NCI-H128 (cell line): Measurements from ENCODE around the gene PLPPR1.
A peak's percentile ranks its signal among the peaks of the same experiment; 100 is the strongest.
"Not testable (repeated sequence)": the region's sequence is repeated elsewhere in the genome, so short reads cannot be mapped to it uniquely, and the experiment has no call there.

Source experiments
- DNase-seq: peaks from one replicate; lab custom pipeline; 2025; ENCODE audit not compliant: unreplicated experiment; lab: John Stamatoyannopoulos, UW

PLPPR1 gene

GRCh38 chr9:101119206-101119819, 90.8 kb downstream of the PLPPR1 start:
- DNase-seq: peak; percentile 19

DNA sequence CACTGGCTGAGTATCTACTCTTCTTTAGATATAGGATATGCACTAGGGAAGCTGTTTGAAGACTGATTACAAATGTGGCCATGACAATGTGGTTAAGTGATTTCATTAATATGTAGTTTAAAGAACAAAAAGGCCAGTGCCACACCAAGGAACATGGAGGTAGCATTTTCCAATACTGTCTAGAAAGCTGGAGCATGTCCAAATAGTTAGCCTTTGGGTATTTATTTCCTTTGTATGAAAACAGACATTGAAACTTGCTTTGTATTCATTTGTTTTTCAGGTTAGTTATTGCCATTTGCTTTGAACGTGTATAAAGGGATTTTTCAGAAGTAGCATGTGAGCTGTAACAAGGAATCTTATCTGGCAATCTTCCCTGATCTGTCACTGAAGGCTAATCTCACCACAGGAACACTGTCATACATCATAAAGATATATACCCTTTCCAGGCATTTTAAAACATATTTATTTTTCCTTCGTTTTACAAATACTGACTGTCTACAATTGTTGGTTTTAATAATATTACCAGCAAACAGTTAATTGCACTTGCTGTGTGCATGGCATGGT, 93.4 kb downstream of the PLPPR1 start:
- no peak for DNase-seq

- no peak for DNase-seq
Measured at GRCh38 chr9:101126556-101126955, 98.0 kb downstream of the PLPPR1 start.

DNA sequence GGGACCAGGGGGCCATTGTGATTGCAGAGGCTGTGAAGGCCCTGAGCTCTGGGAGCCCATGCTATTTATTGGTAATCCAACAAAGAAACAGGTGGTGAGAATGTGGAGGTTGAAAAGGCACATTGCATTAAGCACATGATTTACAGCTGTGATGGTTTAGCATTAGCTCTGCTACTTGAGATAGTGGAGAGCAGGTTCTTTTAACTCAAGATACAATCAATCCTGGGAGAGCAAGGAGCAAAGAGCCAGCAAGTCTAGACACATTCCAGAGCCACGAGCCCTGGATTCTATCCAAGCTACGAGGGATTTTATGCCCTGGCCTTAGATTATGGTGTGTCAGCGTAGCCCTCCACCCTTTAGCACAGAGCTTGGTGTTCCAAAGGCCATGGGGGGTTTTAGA, 98.8 kb downstream of the PLPPR1 start:
- not testable (repeated sequence) for DNase-seq

DNA sequence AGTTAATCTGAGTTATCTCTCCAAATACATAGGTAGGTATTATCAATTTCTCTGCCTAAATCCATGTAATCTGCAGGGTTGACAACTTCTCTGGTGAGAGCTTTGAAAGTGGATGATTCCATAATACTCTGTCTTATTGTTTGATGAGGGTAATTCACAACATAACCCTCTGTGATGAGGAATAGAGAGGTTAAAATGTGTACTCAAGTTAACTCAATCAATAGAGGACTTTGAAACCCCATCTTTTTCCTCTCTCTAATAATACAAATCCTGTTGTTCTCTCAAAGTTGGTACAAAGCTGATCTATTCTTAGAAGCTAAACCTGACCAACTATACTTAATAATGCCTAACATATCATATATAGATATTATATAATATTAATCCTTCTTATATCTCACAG, 100.1 kb downstream of the PLPPR1 start:
- no peak for DNase-seq

DNA sequence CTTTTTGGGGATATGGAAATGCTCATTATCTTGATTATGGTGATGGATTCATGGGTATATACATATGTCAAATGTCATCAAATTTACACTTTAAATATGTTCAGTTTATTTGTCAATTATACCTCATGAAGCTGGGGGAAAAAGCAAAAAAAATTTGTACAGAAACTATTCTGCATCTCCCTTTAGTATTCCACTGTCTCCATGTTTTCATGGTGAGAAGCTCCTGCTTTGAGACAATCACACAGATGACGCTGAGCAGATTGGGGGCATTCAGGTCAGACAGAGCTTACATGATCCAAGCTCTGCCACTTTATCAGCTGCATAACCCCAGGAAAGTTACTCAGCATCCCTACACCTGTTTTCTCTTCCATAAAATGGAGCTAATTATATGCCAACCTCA, 101.5 kb downstream of the PLPPR1 start:
- no peak for DNase-seq

DNA sequence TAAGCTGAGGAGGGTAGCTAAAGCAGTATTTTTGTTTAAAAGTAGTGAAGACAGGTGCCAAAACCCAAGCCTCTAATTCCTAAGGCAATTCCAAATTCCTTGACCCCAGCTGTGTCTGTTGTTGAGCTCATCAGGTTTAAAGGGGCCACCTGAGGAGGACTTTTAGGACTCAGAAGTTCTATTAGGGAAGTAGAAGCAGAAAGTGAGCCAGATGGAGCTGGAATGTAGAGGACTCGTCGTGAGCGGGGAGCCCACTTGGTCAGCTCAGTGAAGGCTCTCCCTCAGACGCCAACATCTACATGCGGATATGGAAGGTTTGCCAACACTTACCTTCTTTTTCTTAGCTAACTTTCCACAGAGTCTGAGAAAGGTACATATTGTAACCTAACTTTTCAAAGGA, 102.8 kb downstream of the PLPPR1 start:
- DNase-seq: no peak

- no peak for DNase-seq
Measured at GRCh38 chr9:101132801-101133200, 104.3 kb downstream of the PLPPR1 start.

GRCh38 chr9:101138509-101138908, 110.0 kb downstream of the PLPPR1 start:
- DNase-seq: no peak

DNA sequence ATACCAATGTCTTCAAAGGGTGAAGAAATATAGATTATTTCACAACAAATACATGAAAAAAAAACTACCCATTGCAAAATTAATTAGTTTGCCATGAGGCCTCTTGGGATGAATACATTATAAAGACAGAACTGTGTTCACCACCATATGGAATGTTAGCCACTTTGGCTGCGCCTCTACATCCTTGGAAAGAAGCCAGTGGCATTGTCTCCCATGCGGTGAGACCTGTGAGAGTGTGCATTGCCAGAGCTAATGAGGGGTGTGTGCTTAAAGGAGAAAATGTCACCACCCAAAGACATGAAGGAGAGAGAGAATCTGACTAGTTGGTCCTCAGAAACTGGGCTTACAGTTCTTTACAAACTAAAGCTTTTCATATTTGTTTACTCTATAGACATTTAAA, 110.6 kb downstream of the PLPPR1 start:
- peak; percentile 73 for DNase-seq

- DNase-seq: no peak
Measured at GRCh38 chr9:101140764-101141163, 112.2 kb downstream of the PLPPR1 start.

DNA sequence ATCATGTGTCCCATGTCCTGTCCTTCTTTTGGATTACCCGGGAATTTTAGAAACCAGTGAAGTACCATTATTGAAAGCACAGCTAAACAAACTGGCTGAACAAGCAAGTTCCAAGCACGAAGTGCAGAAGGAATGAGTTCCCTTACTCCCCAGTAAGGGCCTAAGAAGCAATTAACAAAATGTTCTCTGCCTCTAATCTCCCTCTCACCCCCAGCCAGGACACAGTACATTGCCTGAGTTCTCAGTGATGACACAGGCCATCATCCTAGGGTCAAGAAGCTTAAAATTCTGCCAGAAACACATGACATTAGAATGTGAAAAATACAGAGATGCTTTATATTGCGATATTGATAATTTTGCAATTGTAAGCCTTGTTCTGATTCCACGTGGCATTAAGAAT, 118.0 kb downstream of the PLPPR1 start:
- no peak for DNase-seq

GRCh38 chr9:101148344-101148743, 119.8 kb downstream of the PLPPR1 start:
- DNase-seq: no peak

- no peak for DNase-seq
Measured at GRCh38 chr9:101158361-101158760, 129.8 kb downstream of the PLPPR1 start.

- no peak for DNase-seq
Measured at GRCh38 chr9:101162231-101162630, 133.7 kb downstream of the PLPPR1 start.

- no peak for DNase-seq
Measured at GRCh38 chr9:101165131-101165530, 136.6 kb downstream of the PLPPR1 start.

DNA sequence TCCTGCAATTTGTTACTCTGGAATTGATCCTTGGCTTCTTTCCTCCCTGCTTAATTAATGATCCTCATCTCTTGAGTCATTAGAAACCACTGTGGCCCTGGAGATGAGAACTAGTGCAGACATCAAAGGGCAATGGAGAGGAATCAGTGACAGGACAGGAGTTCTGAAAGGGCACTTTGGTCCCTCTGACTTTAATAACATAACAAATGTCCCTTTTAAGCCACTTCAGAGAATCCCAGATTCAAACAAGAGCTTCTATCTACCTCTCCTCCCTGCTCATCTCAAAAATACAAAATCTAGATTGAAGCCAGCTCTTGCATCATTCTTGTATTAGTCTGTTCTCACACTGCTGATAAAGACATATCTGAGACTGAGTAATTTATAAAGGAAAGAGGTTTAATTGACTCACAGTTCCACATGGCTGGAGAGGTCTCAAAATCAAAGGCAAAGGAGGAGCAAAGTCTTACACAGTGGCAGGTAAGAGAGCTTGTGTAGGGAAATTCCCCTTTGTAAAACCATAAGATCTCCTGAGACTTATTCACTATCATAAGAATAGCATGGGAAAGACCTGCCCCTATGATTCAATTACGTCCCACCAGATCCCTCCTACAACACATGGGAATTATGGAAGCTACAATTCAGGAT, 139.1 kb downstream of the PLPPR1 start:
- DNase-seq: no peak

DNA sequence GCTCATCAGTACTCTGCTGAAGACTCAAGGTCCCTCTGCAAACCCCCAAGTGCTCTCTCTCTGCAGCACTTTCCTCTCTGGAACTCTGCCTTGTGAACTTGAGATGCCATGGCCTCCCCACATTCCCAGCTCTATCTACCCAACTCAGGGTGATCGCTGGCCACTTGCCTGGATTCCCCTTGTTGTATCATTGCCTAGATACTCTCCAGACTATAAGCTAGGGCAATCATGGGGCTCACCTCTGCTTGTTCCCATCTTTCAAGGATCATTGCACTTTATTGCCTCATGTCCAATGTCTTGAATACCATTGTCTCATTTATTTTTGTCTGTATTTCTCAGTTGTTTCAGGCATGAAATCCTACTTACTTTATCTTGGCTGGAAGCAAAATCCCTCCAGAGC, 144.1 kb downstream of the PLPPR1 start:
- DNase-seq: no peak

- no peak for DNase-seq
Measured at GRCh38 chr9:101173907-101174306, 145.4 kb downstream of the PLPPR1 start.

DNA sequence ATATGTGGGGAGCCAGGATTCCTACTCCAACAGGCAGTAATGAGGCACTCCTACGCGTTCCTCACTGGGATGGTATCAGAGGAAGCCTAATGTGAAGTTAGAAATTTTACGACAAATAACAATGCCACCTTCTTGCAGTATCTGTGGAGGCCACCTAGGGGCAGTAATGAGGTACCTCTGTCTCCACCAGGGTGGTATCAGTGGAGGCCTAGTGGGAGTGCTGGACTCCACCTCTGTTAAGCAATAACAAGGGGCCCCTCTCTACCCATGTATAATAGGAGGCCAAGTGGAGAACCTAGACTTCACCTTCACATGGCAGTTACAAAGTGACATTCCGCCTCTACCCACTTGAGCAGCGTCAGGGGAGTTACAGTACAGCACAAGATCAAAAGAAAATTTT, 147.9 kb downstream of the PLPPR1 start:
- DNase-seq: no peak

DNA sequence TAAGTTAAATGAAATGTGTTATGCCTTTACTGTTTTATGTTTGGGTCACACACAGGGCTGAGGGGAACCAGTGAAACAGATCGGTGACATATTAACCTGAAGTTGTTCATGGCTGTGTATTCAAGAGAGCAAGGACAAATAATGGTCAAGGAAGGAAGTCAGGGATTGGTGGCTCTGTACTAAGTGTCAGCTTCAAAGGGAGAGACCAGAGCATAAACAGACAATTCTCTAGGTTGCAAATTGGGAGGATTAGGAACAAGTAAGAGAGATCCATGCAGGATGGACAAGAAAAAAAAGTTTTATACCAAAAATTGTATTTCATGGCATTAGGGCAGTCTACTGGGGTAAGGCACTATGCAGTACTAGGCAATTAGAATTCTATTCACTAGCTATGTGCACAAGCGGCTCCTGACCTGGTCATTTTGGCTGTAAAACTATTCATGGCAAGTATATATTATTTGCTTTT, 156.3 kb downstream of the PLPPR1 start:
- no peak for DNase-seq

DNA sequence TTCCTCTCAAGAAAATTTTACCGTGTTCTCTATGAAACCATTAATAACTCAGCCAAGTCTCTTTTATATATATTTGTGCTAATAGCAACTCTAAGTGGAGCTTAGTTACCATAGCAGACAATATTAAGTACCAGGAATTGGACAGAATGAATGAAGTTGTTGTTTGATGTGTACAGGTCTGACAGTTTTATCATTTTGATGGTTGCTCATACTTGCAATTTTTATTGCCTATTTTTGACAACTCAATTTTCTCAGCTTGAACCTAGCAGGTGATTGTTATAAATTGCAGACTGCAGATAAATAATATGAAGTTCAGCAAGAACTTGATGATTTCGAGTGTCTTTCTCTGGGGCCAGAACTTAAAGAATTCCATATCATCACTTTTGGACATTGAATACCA, 163.2 kb downstream of the PLPPR1 start:
- DNase-seq: no peak

GRCh38 chr9:101197026-101197425, 168.5 kb downstream of the PLPPR1 start:
- no peak for DNase-seq
